Astrocyte (in vitro differentiated cells and primary cell): Measurements from ENCODE around the gene CREB5.

Experiments used
- EZH2 ChIP-seq: IDR thresholded peaks from 2 replicates; pipeline ENCODE4 v1.6.1; 2012; ENCODE audit warnings: mild to moderate bottlenecking, low read length, inconsistent platforms; ENCODE audit not compliant: insufficient read depth
- TF ChIP-seq, protein P1 (sequence below): IDR thresholded peaks from 2 replicates; pipeline ENCODE4 v1.5.1; 2011; ENCODE audit warnings: low read depth, mild to moderate bottlenecking, inconsistent platforms, low read length, moderate library complexity; ENCODE audit not compliant: insufficient read depth

DNA sequence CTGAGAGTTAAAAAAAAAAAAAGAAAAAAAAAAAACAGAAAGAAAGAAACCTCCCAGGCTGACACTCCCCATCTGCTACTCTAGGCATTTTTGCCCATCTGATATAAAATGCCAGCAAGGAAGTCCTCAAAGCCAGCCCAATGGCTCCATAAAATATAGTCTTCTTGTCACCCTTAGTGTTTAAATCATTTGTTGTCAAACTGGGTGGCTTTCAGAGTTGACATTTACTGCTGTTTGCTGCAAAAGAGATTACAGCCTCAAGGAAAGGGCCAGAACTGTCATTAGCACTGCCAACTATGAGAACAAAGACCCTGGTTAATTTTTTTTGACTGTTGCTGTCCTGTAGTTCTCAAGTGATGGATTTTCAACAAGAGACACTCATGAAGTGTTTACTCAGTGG lies 459.3 kb downstream of the CREB5 start:
- TF ChIP-seq, protein P1, sequence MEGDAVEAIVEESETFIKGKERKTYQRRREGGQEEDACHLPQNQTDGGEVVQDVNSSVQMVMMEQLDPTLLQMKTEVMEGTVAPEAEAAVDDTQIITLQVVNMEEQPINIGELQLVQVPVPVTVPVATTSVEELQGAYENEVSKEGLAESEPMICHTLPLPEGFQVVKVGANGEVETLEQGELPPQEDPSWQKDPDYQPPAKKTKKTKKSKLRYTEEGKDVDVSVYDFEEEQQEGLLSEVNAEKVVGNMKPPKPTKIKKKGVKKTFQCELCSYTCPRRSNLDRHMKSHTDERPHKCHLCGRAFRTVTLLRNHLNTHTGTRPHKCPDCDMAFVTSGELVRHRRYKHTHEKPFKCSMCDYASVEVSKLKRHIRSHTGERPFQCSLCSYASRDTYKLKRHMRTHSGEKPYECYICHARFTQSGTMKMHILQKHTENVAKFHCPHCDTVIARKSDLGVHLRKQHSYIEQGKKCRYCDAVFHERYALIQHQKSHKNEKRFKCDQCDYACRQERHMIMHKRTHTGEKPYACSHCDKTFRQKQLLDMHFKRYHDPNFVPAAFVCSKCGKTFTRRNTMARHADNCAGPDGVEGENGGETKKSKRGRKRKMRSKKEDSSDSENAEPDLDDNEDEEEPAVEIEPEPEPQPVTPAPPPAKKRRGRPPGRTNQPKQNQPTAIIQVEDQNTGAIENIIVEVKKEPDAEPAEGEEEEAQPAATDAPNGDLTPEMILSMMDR = no peak
- no peak for TF ChIP-seq EZH2
